HG03460 (cell line): ENCODE results near the gene ERG.

Experiments used
- ATAC-seq: cut with Tn5 transposase; IDR thresholded peaks from one replicate; pipeline ENCODE4 v1.9.1; 2021; ENCODE audit not compliant: unreplicated experiment

Gene ERG

DNA sequence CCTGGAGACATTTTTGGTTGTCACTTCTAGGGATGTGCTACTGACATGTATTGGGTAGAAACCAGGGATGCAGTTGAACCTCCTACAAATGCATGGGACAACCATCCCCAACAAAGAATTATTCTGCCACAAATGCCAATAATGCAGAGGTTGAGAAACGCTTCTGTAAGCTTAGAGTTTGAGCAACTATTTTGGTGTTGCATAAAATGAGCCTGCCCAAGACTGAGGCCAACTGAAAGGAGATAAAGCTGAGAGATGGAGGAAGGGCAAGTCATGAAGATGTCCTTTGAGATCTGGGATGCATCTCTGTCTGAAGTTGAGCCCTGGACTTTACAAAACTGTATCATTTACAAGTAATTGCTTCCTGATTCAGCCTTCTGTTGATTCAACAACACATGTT is 134.6 kb downstream of the ERG start:
- no peak for ATAC-seq

DNA sequence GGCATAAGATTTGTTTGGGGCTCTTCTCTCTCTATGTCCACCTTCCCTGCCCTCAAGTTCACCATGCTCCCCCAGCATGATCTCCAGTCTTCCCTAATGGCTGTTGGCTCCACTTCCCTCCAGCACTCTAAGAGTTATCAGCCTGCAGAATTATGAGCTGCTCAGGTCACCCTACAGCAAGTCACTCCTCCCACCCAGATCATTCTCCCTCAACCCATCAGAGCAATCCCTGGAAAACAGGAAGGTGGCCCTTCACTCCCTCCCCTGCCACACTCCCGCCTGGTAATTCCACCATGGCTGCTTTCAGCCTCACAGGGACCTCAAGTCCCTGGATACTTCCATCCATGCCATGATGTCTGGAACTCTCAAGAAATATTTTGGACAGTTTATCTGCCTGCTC is 137.0 kb downstream of the ERG start:
- no peak for ATAC-seq

DNA sequence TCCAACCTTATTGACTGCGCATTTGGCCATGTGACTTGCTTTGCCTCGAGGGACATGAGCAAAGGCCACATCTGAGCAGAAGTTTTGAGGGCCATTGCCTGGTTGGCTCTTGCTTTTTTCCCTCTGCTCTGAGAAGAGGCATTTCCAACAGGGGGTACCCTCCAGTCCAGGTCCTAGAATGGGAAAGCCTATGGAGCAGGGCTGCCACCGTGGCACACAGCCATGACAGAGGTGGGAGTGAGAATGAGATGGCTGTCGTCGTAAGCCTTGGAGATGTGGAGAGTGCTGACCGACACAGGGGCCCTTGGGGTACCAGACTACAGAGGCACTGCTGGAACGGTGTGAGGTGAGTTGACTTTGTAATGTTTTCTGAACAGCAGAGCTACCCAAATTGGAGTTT is 138.4 kb downstream of the ERG start:
- ATAC-seq, result no peak

DNA sequence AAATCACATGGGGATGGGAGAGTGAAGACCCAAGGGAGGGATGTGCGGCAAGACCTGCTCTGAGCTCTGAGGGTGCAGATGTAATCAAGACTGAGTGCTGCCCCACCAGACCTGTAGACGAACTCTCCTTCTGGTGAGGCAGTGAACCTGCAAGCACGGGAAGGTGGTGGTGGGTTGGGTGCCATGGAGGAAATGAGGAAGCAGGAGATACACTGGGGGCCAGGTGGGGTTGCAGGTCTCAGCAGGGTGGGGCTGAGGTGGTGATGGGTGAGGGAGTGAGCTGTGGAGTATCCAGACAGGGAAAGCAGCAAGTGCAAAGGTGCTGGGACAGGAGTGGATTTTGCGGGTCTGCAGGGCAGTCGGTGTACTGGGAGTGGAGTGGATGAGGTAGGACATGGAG is 139.2 kb downstream of the ERG start:
- ATAC-seq, result no peak

DNA sequence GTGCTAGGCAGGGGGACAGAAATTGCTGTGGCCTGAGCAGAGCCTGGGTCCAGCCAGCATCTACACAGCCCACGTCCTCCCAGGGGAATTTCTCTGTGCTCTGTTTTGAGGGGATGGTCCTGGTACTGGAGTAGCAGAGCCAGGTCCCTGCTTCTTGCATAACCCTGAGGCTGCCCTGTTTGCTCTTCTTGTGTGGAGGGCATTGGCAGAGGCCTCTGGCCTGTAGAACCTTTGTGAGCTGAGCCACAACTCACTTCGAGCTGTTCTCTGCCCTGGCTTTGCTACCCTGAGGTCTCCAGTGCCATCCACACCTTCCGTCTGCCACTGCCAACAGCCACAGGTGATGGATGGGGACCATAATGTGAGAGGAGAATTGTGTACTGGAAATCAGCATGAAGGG is 139.6 kb downstream of the ERG start:
- ATAC-seq, result no peak

DNA sequence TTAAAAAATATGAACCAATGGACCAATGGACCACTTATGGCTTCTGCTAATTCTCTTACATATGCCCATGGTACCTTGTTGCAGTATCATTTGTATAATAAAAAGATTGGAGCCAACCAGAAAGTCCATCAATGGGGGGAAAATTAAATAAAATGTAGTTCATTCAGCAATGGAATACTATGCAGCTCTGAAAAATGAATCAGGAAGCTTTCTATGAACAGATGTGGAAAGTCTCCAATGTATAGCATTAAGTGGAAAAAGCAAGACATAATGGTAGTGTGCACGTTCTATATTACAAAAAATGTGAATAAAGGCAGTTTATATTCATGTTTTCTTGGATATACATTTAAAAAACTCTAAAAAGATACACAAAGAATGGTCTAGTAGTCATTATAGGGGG is 140.2 kb downstream of the ERG start:
- ATAC-seq, result no peak

DNA sequence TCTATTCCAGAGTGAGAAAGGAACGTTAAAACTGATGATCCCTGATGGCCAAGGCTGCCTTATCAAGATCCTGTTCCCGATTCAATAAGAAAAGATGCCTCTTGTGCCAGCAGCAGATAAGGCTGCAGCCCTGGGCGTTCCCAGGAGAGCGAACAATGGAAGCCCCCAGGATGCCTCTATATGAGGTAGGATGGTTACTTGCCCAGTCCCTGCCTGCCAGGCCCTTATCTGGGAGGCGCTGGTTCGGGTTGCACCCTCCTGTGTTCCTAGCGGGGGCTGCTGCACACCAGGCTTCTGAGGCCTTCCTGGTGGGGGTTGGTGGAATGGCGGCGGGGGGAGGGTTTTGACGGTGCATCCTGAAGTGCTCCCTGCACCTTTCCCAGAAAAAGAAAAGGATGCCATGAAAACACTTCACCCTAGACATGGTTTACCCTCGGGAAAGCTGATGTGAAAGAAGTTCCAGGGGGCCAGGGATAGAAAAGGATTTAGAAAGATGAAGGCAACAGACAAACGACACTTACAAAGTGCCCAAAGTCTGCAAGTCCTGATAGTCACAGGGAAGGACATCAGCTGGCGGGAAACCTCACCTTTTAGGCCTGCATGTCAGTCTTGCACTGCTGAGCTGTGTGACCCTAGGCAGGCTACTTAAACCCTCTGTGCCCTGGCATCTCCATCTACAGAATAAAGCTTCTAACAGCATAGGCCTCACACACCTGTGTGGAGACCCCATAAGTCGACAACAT is 141.2 kb downstream of the ERG start:
- no peak for ATAC-seq

DNA sequence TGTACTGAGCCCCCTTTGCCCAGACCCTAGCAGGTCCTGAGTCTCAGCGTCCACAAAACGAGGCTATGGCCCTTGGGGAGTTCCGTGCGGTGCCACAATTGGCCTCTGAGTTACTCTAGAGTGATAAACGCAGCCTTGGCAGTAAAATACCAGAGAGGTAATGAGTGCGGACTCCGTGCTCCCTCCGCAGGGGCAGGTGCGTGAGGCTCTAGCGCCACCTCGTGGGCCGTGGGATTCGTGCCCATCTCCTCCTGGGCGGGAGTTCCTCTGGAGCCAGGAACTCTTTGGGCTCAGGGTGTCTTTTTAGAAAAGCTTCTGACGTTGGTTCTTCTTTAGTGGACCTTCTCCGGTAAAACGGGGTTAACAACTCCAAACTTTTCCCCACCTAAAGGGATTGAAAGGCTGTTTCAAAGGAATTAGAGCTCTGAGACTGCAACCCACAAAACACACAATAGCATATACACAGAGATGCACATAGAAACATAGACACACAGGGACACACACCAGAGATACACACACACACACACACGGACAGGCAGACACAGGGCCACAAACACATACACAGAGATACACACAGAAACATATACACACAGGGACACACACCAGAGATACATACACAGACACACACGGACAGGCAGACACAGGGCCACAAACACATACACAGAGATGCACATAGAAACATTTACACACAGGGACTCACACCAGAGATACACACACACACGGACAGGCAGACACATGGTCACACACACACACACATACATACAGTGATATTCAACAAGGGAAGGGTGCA is 142.1 kb downstream of the ERG start:
- peak; percentile 63 for ATAC-seq

DNA sequence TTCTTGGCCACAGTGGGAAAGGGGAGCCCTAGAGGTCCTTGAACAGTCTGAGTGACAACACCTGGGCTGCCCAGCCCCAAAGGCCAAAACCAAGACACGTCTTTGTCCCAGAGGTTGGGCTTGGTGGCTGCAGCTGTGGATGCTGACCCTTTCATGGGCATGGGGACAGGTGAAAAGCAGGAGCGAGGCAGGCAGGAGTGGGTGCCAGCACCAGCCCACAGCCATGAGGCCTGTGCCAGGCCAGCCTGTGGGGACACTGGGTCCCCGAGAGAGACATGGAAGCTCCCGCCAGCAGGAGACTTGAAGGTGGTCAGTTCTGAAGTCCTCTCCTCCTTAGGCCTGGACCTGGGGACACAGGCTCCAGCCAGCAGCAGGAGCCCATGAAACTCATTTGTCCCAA is 142.9 kb downstream of the ERG start:
- no peak for ATAC-seq

DNA sequence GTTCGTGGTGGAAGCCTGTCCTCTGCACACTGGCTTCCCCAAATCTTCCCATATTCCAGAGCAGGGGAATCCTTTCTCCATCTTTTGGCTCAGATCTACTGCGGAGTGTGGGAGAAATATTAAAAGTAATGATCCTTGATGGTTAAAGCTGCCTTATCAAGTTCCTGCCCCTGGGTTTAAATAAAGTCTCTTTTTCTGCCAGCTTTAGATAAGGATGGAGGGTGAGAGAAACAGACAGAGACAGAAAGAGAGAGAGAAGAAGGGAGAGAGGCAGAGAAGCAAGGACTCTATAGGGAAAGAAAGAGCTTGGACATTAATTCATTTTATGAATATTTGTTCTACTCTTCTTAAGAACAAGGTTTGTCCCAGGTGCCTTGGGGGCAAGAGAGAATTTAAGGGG is 143.5 kb downstream of the ERG start:
- no peak for ATAC-seq

DNA sequence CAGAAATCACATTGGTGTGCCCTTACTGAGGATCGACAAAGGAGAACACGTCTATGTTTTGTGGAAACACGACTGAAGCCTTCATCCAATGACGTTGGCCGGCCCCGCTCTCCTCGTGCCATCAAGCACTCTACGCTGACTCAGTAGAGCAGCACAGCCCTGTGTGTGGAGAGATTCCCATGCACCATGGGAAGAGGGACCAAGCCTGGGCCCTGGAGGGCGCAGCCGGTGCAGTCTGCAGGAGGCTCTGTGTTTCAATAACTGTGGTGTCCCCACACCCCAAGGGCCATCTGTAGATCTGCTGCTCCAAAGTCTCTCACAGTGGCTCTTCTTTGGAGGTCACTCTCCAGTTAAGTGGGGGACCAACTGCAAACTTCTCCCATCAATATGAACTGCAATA is 144.0 kb downstream of the ERG start:
- no peak for ATAC-seq

DNA sequence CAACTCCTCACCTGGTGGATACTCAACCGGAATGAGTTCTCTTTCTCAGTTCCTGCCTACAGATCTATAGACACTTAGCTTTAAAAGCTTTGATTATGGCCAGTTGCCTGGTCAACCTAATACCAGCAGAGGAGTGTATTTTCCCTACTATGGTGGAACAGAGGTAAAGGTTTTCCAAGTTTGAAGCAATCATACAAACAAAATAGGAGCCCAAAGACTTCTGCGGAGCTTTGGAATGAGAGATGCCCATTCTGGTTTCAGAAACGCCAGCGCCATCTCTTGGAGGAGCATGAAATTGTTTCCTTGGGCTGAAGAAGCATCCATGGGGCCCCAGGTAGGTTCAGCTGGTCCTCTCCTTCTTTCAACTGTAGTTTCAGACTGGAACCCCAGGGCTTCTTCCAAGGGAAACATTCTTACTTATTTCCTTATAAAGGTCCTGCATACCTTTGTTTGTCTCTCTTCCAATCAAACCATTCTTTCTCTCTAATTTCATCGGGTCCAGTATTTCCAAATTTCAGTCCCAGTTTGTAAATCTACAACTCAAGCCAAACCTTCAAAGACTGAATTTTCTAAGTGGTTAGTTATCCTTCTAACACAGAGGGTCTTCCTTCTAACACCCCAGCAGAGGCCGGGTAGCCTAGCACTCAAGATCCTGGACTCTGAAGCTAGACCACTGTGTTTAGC is 145.6 kb downstream of the ERG start:
- no peak for ATAC-seq

DNA sequence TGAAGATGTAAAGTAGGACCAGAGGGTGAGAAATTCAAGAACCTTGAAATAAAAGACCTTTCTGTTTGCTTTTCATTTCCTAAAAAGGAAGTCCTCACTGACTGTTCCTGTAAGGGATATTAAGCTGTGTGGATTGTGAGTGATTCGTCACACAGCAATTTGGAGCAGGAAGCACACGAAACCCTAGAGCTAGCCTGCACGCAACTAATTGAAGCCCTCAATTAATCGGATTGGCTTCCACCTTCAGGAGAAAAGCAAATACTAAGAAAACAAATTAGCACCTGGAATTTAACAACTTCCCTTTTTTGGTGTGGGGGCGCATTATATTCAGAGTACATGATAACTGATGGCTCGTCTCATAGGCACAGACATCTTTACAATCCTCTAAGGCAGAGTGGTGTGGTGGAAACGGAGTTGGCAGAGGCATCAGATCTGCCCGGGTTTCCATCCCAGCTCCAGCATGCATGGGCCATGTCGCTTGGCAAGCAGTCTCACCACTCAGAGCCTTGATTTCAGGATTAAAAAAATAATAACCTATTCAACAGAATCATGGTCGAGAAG is 146.2 kb downstream of the ERG start:
- ATAC-seq, result no peak

DNA sequence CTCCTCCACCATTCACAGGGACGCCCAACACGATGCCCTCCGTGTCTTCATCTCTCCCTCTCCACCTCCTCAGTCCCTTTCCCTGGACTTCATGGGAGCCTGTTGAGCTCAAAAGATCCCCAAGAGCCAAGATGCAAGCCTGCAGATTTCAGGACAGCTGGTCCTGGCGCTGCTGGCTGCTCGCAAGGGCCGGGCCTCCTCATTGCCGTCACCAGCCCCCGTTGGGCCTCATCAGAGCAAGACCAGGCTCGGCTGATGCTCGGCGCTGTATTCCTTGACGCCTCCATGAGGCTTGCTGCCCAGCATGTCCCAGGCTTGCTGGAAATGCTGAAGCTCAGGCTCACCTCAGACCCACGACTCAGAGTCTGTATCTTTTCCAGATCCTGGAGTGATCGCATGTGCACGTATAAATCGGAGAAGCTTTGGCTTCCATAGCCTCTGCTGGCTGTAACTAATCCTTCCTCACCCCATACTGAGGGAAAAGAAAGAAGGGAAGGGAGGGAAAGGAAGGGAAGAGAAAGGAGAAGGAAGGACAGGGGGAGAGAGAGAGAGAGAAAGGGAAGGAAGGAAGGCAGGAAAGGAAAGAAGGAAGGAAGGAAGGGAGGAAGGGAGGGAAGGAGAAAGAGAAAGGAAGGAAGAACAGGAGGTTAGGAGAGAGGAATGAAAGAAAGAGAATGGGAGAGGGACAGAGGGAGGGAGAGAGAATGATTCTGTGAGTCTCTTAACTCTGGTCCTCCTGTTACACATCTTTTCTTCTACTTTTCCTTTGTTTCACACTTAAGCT is 146.9 kb downstream of the ERG start:
- ATAC-seq, result no peak

DNA sequence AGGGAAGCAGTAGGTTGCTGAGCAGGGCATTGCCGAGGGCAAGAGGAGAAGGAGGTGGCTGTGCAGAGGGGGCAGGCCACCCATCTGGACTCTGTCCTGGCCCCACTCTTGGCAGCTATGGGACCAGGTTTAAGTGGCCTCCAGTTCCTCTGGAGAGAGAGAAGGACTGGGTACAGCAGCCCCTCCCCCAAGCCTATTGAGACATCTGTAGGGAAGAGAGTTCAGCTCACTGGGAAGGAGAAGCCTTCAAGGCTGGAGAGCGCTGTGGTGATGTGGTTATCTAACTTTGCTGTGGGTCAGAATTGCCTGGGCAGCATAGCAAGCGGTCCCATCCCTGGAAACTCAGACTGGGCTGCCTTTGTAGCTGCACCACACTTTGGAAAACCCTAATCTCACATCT is 147.6 kb downstream of the ERG start:
- ATAC-seq, result no peak

DNA sequence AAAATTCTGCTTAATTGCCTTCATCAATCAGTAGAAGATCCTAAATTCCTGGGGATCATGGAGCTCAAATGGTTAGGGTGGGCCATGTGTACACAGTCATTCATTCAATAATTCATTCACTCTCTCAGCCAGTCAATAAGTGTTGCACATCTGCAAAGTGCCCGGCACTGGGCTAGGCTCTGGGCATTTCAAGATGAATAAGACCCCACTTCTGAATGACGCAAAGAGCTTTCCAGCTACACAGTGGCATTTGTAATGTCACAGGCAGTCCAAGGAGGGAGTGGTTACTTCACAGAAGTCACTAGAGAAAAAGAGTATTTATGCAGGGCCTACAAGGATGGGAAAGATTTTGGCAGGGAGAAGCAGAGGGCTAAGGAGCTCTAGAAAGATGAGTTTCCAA is 148.3 kb downstream of the ERG start:
- ATAC-seq, result no peak

DNA sequence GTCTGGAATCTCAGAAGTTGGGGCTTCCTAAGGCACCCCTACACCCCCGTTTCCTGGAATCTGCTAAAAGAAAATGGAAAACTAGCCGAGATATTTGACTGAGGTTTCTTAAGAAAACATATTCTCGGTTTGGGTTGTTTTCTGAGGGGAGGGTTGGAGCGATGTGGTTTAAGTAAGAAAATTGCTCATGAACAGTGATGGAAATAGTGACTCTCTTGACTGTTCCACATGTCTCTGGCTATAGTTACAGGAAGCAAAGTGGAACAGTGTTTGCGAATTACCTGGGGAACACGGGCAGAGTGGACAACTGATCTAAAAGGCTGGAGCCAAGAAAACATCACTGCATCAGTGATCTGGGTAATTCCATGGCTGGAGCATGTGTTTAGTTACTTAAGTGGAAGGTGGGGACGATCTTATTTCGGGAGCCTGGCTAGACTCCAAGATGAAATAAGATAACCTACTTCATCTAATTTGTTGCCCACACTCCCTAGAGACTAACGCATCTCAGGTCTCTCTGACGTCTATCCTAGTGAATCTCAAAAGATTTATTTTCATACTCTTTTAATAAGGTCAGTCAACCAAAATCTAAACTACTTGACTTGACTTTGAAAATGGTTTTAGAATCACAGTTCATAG is 149.0 kb downstream of the ERG start:
- no peak for ATAC-seq

DNA sequence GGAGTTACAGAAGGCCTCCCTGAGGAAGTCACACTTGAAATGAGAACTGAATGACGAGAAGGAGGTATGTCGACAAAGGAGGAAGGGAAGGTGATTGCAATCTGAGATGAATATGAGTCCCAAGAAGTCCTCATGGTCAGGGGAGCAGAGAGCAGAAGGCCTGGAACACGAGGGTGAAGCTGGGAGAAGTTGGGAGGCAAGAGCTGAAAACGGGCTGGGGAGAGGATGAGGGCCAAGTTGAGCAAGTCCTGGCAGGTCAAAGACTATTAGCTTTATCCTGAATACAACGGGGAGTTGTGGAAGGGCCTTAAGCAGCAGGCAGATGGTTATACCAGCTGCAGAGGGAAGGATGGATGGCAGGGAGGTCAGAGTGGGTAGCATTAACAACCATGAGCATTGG is 152.0 kb downstream of the ERG start:
- no peak for ATAC-seq

DNA sequence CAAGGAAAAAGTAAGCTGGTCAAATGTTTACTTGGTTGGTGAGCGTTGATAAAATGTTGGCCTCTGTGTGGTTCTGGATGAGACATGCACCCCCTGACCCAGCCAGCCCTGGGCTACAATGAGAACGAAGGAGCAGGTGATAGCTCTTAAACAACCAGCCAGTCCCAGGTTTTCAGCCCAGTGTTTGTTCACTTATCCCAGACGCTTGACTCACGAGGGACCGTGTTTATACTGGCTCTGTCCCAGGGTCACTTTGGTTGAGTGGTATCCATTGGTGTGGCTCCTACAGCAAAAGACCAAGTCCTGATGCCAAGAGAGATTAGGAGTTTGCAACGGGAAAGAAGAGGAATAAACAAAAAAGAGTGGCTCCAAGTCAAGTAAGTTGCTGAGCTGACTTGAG is 154.6 kb downstream of the ERG start:
- ATAC-seq, result no peak

DNA sequence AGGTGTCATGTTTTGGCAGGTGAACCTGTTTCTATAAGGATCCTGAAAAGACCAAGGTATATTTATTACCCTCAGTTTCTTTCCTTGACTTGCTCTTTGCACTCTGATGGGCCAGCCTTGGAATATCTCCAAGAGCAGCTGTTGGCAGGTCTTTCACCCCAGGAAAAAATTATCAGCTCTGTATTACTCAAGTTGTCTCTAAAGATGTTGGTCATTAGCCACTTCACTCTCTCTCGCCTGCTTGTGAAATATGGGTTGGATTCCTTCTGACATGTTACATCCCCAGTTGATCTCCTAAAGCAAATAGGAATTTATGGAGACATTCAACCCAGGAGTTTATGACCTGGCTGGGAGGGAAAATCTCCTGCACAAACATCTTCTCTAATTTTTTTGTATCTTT is 155.5 kb downstream of the ERG start:
- no peak for ATAC-seq
